ENCODE measurements around the gene BMI1.

Gene BMI1

GRCh38 chr10:22319980-22320558, 830 bp upstream of the BMI1 start:
- DNase-seq, result peak; percentile 10

DNA sequence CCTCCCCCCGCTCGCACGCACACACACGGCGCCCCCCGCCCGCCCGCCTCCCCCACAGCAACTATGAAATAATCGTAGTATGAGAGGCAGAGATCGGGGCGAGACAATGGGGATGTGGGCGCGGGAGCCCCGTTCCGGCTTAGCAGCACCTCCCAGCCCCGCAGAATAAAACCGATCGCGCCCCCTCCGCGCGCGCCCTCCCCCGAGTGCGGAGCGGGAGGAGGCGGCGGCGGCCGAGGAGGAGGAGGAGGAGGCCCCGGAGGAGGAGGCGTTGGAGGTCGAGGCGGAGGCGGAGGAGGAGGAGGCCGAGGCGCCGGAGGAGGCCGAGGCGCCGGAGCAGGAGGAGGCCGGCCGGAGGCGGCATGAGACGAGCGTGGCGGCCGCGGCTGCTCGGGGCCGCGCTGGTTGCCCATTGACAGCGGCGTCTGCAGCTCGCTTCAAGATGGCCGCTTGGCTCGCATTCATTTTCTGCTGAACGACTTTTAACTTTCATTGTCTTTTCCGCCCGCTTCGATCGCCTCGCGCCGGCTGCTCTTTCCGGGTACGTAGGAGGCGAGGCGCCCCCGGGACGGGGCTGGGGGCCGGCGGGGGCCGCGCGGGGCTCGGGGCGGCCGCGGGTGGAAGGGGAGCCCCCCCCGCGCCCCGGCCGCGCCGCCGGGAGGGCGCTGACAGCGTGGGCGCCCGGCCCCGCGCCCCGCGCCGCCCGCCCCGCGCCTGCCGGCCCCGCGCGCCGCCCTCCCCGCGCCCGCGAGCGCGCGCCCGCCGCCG, 441 bp downstream of the BMI1 start:
- peak; percentile 73 for DNase-seq

- DNase-seq, result peak; percentile 23
Observed at GRCh38 chr10:22321924-22322640, 1.2 kb downstream of the BMI1 start.

GRCh38 chr10:22322641-22323160, 1.8 kb downstream of the BMI1 start:
- DNase-seq, result peak; percentile 9

DNA sequence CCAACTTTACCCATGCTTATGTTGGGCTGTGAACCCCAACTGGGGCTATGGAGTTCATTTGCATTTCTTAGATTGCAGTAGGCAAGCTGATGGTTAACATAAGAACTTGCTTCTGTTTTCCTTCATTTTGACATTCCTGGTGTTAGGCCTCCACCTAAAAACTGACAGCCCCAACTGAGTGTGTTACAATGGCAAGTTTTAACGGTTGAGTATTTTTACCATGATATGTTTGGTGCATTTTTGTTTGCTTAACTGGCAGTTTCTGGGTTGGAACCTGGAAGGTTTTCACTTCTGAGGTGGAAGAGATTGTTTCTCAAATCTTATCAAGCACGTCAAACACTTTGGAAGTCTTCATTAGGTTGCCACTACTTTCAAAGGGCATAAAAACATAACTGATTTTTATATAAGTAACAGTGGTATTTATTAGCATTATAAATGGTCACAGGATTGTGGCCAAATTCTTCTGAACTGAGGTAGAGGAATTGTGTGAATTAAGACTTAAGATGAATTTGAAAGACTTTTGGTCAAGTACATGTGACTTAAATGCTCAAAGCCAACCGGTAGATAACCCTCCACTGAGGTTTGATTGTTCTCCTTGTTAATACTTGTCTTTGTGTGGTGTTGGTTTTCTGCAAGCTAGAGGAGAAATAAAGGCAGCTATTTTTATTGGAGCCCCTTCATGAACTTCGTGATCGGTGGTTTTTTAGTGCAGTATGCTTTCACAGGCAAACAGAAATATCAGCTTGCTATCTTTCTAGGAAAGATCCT, 2.8 kb downstream of the BMI1 start:
- DNase-seq, result no peak

DNA sequence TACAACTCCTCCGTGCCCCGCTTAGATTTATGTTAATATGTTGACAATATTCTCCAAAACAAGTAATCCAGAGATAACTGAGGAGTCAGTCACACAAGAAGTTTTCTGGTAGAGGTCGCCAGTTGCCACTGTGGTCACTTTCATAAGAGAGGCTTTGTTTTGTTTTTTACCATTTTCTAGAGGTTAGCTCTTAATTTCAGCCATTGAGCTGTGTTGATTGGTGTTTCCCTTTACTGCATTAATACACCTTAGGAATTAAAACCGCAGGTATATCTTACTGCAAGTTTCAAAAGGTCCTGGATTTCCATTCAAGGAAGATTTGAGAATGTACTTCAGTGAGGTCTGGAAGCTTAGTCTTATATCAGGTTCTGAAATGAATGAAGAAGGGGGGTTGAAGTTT, 3.5 kb downstream of the BMI1 start:
- DNase-seq, result no peak

- DNase-seq, result no peak
Observed at GRCh38 chr10:22324893-22325271, 4.0 kb downstream of the BMI1 start.

DNA sequence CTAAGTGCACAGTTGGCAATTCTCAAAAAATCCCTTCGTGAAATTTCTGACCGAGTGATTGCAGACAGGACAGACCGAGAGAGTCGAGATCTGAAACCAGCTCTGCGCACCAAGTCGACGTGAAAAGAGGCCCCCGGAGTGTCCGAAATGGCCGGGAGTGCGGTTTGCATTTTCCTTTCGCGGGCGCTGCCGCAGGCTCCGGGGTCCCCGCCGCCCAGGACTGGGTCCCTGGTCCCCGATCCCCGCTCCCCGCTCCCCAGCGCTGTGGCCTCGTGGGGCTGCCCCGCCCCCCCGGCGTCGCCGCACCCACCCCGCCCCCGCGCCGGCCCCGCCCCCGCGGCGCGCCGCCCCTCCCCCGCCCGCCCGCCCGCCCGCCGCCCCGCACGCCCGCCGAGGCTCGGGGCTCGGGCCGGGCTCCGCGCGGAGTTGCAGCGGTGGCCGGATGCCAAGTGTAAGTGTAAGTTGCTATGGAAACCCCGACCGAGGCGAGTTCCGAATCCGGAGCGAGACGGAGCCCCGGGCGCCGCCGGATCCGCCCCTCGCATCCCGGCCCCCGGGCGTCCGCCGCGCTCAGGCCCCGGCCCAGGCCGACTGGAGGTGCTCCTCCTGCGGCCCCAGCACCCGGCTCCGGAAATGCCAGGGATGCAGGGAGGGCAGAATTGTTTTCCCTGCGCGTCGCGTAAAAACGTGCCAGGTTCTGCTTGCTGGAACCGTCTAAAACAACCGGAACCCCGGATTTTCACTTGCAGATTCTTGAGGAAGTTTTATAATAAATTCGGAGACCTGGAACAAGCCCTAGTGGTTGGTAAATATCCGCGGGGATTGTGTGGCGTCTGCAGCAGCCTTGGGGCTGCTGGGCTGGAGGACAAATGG, 4.6 kb downstream of the BMI1 start:
- DNase-seq, result peak; percentile 68

DNA sequence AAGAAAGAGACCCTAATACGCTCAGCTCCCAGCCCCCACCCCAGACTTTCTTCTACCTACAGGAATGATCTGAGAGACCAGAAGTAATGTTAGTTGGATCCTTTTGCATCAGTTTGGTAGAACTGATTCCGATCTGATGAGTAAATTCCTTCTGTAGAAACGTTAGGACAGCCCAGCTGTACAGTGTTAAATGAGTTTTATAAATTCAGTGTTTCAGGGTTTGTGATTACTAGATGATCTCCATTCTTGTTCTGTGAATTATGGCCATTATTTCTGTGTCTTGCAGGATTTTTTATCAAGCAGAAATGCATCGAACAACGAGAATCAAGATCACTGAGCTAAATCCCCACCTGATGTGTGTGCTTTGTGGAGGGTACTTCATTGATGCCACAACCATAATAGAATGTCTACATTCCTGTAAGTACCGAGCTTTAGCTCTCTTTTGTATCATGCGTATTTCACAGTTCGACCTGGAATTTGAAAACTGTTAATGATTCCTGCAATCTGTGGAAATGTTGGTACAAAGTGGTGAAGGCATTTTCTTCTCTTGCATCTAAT, 5.3 kb downstream of the BMI1 start:
- no peak for DNase-seq

- no peak for DNase-seq
Observed at GRCh38 chr10:22329150-22329549, 8.3 kb downstream of the BMI1 start.

GRCh38 chr10:22332116-22332692, 11.3 kb downstream of the BMI1 start:
- DNase-seq, result no peak

DNA sequence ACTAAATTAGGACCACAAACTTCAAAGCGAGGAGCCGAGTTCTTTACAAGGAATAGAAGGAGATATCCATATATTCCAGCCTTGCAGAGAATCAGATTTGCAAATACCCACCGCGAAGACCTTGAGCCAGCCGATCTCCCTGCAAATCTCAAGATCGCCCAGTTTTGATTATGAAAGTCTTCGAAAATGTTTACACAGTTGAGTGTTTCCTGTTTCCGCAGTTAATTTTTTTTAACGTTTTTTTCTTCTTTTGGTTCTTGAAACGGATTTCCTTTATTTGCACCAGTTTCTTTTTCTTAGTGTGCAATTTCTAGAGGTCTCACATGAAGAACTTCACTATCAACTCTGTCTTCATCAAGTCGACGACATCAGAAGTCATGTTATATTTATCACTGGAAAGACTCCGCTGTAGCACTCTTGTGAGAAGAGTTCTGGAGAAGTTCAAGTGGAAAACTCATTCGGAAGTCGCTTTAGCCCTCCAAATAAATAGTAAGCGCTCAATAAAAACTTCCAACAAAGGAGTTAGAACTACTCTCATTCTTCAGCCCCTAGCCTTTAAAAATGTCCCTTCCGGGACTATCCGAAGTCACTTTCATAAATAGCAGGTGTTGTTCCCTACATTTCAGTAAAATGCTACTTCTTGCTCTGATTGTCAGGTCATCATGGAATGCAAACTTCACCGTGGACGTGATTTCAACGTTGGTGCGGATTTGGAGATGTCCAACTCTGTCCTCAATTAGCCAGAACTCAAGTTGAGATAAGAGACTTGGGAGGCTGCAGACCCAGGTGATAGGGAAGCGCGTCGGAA, 12.5 kb downstream of the BMI1 start:
- no peak for DNase-seq

DNA sequence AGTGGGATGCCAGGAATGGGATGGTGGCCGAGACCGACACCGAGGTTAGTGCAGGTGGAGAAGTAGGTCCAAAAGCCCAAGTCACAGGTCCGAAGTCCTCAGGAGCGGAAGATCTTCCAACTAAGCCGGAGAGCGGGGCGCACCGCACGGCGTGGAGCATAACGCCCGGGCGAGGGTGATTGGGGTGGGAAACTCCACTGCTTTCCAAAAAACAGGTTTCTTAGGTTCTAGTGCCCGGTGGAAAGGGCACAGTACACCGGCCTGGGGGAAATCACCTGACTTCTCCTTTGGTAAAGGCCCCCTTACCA, 13.0 kb downstream of the BMI1 start:
- no peak for DNase-seq

DNA sequence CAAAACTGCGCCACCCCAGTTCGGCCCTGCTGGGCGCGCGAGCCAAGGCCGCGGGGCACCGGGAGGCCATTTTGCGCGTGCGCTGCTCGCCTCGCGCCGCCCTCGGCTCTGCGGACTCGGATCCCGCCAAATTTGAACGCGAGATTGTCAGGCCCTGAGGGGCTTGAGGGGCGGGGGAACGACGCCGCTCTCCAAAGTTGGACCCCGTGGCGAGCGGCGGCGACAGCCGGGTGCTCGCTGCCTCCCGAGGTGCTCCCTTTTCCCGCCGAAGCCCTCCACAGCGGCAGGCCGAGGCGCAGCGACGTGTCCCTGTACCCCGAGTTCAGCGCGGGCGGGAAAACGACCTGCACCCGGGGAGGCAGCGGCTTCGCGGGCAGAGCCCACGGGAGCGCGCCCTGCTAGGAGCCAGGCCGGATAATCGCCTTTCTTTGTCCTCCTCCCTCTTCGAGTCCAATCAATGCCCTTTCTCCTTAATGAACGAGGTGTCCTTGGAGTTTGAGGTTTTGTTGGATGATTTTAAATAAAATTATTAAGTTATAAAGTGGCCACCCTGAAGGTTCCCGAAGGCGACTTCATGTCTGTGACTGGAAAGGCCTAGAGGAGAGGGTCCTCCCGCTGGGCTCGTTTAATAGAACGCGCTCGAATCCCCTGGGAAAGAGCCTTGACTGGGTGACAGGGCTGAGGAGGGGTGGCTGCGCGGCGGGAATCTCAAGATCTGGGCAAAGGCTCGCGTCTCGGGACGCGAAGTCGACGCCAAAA, 13.7 kb downstream of the BMI1 start:
- DNase-seq, result no peak

DNA sequence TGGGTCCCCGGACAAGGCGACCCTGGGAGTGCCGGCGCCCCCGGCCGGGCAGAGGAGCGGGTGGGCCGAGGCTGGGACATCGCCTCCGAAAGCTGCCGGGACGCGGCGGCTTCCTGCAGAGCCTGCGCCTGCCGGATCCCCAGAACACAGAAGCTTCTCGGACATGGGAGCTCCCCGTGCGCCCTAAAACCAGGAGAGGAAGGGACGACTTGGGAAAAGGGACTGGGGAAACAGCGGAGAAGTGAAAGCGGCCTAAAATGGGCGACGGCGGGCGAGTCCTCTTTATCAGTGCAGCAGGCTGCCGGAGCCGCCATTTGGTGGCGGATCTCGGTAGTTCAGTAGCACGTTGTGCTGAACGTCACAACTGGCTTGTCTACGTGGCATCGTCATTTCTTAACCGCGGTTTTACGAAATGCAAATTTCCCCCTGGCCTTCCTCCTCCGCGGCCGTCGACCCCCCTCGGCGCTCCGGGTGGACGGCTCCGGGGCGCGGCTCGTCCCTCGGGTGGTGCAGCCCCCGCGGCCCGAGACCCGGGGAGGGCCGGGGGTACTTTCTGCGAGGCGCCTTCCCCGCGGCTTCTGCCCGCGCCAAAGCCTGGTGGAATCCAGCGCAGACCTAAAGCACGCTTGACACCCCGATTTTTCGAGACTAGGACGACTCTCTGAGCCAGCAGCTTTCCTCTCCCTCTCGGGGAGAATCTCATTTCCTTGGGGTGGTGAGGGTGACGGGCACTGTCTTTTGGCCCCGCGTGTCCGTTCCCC, 14.5 kb downstream of the BMI1 start:
- no peak for DNase-seq

GRCh38 chr10:22338185-22338900, 17.4 kb downstream of the BMI1 start:
- DNase-seq, result no peak

DNA sequence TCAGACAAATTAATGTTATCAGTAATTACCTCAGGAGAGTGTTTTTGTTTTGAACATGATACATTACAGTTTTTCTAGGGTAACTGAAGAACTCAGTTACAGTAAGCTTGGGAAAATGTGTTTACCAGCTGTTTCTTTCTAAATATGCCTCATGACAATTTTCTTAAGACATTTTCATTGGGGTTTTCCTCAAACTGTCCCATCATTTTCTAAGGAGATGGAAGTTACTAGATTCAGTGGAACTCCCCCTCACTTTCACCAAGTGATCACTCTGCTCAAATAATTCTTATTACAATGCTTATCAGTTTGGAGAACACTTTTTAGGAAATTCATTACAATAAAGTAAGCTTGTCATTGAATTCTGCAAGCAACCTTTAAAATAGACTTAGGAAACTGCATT, 18.0 kb downstream of the BMI1 start:
- no peak for DNase-seq

GRCh38 chr10:22339761-22340328, 18.9 kb downstream of the BMI1 start:
- DNase-seq, result no peak

Data from NCI-H82 (cell line).